GM23248 (cell line): Measurements from ENCODE around the gene PCDHGB3.
"Not testable (repeated sequence)": the region's sequence is repeated elsewhere in the genome, so short reads cannot be mapped to it uniquely, and the experiment has no call there.

Experiments used
- EZH2 ChIP-seq: fragments of 200-600 bp; sonication (generic); IDR thresholded peaks from 2 replicates; pipeline ENCODE4 v1.6.1; 2018; ENCODE audit warnings: antibody characterized with exemption, mild to moderate bottlenecking; ENCODE audit not compliant: insufficient read depth, poor library complexity, severe bottlenecking
- EZH2phosphoT487 ChIP-seq: fragments of 200-600 bp; sonication (generic); IDR thresholded peaks from 2 replicates; pipeline ENCODE4 v1.6.1; 2018; ENCODE audit warnings: antibody characterized with exemption, moderate library complexity, mild to moderate bottlenecking, low read depth; ENCODE audit not compliant: insufficient read depth

DNA sequence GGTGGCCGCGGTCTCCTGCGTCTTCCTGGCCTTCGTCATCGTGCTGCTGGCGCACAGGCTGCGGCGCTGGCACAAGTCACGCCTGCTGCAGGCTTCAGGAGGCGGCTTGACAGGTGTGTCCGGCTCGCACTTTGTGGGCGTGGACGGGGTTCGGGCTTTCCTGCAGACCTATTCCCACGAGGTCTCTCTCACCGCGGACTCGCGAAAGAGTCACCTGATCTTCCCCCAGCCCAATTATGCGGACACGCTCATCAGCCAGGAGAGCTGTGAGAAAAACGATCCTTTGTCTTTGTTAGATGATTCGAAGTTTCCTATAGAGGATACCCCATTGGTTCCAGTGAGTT lies 45.2 kb downstream of the PCDHGB3 start:
- TF ChIP-seq EZH2, EZH2phosphoT487: not testable (repeated sequence)
